CD4-positive, alpha-beta T cell (primary cell): ENCODE data around the gene TOX3. TPM values are rescaled to one million over a fixed set of nuclear protein-coding genes. Genes with fewer than 3 reads are reported as not detected.

Experiments
- ATAC-seq: fragments of 200-7000 bp; cut with Tn5 transposase; one replicate; pipeline ENCODE4 v1.10.0; 2022; ENCODE audit warnings: mild to moderate bottlenecking; ENCODE audit not compliant: poor library complexity
- CTCF ChIA-PET: fragments of 350-600 bp; sonication (Branson Sonifier 250); formaldehyde crosslinking; loops from one replicate; lab custom pipeline; 2021; ENCODE audit warnings: antibody characterized with exemption, inconsistent platforms; lab: Charles Lee
- POLR2A ChIA-PET: fragments of 350-600 bp; sonication (Branson Sonifier 250); formaldehyde crosslinking; loops from one replicate; lab custom pipeline; 2021; ENCODE audit warnings: antibody characterized with exemption, inconsistent platforms; lab: Charles Lee
- DNase-seq, 14 experiments: peaks; one replicate each; pipeline ENCODE4 v3.0.0-alpha.2; 2013 to 2020; ENCODE audit warnings: mixed read lengths in 2 of 14
- H3K27ac ChIP-seq, 2 donors: one replicate each; pipeline versions ENCODE4 v1.5.1 to v1.7.0; 2013; ENCODE audit warnings: low read length in 2 of 2, low read depth in 1 of 2, mild to moderate bottlenecking in 1 of 2
- H3K27me3 ChIP-seq, 2 experiments: 1 replicate in 1 of 2; 2 replicates in 1 of 2; pipeline versions ENCODE4 v1.6.1 to v1.7.0; 2013; ENCODE audit warnings: low read length in 2 of 2, control low read depth in 1 of 2, mild to moderate bottlenecking in 1 of 2, moderate library complexity in 1 of 2; ENCODE audit not compliant: insufficient read depth in 2 of 2, control insufficient read depth in 1 of 2
- H3K36me3 ChIP-seq: one replicate; pipeline ENCODE4 v1.6.1; 2013; ENCODE audit warnings: low read length, control low read depth; ENCODE audit not compliant: insufficient read depth
- H3K4me1 ChIP-seq: one replicate; pipeline ENCODE4 v1.6.1; 2013; ENCODE audit warnings: low read length, control low read depth; ENCODE audit not compliant: insufficient read depth
- H3K4me3 ChIP-seq: one replicate; pipeline ENCODE4 v1.5.1; 2013; ENCODE audit warnings: mild to moderate bottlenecking, low read length, moderate library complexity
- H3K9me3 ChIP-seq, 2 experiments: 1 replicate in 1 of 2; 2 replicates in 1 of 2; pipeline versions ENCODE4 v1.6.1 to v1.7.0; 2013; ENCODE audit warnings: low read length in 2 of 2, mild to moderate bottlenecking in 2 of 2, control low read depth in 1 of 2, moderate library complexity in 1 of 2; ENCODE audit not compliant: control insufficient read depth in 1 of 2, insufficient read depth in 1 of 2
- H3K27ac Mint-ChIP-seq: one replicate; pipeline ENCODE4 v1.8.0; 2020; ENCODE audit warnings: mixed read lengths
- H3K27me3 Mint-ChIP-seq: one replicate; pipeline ENCODE4 v1.8.0; 2021; ENCODE audit warnings: mixed read lengths
- H3K36me3 Mint-ChIP-seq: one replicate; pipeline ENCODE4 v1.8.0; 2021; ENCODE audit warnings: low read depth, mixed read lengths
- H3K4me1 Mint-ChIP-seq: one replicate; pipeline ENCODE4 v1.8.0; 2021; ENCODE audit warnings: low read depth, mixed read lengths
- H3K4me3 Mint-ChIP-seq: one replicate; pipeline ENCODE4 v1.8.0; 2020; ENCODE audit warnings: mild to moderate bottlenecking, mixed read lengths
- H3K9me3 Mint-ChIP-seq: one replicate; pipeline ENCODE4 v1.8.0; 2020; ENCODE audit warnings: mixed read lengths
- CTCF ChIP-seq: fragments of 200-600 bp; IDR thresholded peaks from one replicate; pipeline ENCODE4 v1.8.0; 2022; ENCODE audit warnings: antibody characterized with exemption, mild to moderate bottlenecking
- intact Hi-C, 2 experiments: fragments of 100-400 bp; cut with DNase I in 1 of 2; cut with micrococcal nuclease in 1 of 2; formaldehyde crosslinking; loops; one replicate each; pipeline versions ENCODE4 v1.15.1 to v1.9.0; 2023 to 2025; cut with DNase I, micrococcal nuclease
- total RNA-seq, 174 experiments: library from RNA in 2 of 174; stranded (reverse) in 2 of 174; gene quantifications; one replicate each; pipeline ENCODE4 v1.2.3 and lab custom pipeline; 2021 to 2026

Gene TOX3
- total RNA-seq, 2 experiments from 2014 or later = not detected

GRCh38 chr16:52518884-52519283 lies 28.1 kb downstream of the TOX3 start:
- CTCF ChIA-PET = no interaction called here
- intact Hi-C loops = no loop called here
- POLR2A ChIA-PET = no interaction called here

DNA sequence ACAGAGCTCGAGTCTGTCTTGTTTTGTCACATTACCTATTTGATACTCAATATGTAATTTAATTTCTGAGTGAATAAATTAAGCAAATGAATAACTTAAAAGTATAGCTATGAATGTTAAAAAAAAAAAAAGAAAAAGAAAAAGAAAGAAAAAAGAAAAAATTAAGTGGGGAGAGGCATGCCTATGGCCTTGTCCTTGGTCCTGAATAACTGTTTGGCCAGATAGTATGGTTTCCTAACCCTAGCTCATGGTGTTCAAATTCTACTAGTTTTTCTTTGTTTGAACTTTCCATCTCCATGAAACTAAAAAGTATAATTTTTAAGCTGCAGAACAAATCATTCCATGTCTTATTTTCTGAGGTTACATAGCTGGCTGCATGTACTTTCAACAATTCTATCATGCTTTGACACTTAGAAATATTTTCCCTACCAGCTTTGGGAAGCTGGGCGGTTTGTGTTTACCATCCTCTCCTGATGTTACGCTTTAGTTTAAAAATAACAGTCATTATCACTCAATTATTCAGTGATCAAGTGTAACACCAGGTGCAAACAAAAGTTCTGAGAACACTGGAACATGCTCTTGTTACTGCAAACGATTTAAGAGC lies 31.8 kb downstream of the TOX3 start:
- no peaks in the 10 kb centered on the region for H3K9me3 ChIP-seq
- no peak overlapping the region for H3K4me3 ChIP-seq
- no peaks in the 10 kb centered on the region for H3K27me3 Mint-ChIP-seq
- ATAC-seq (no peak), DNase-seq (no peak)
- CTCF ChIA-PET = no interaction called here
- POLR2A ChIA-PET = no interaction called here
- no peak for TF ChIP-seq CTCF
- intact Hi-C loops = no loop called here
- H3K9me3 Mint-ChIP-seq = no peaks in the 10 kb centered on the region
- no peaks in the 10 kb centered on the region for H3K36me3 Mint-ChIP-seq
- no peaks in the 10 kb centered on the region for H3K27me3 ChIP-seq
- H3K27ac Mint-ChIP-seq = no peak overlapping the region
- H3K36me3 ChIP-seq = no peaks in the 10 kb centered on the region
- no peak overlapping the region for H3K27ac ChIP-seq
- H3K4me3 Mint-ChIP-seq = no peak overlapping the region
- H3K4me1 Mint-ChIP-seq = no peaks in the 10 kb centered on the region
- no peaks in the 10 kb centered on the region for H3K4me1 ChIP-seq

More at GRCh38 chr16:52518884-52519283, 28.1 kb downstream of the TOX3 start:
- Histone ChIP-seq H3K36me3 (no peaks in the 10 kb centered on the region), H3K27me3 (no peaks in the 10 kb centered on the region), H3K4me1 (no peaks in the 10 kb centered on the region), H3K9me3 (no peaks in the 10 kb centered on the region), H3K4me3 (no peak overlapping the region), H3K27ac (no peak overlapping the region)
- no peak overlapping the region for H3K4me3 Mint-ChIP-seq
- H3K4me1 Mint-ChIP-seq = no peaks in the 10 kb centered on the region
- TF ChIP-seq CTCF = no peak
- ATAC-seq (no peak), DNase-seq (no peak)
- no peaks in the 10 kb centered on the region for H3K36me3 Mint-ChIP-seq
- peaks cover 3% of the 10 kb centered on the region for H3K9me3 Mint-ChIP-seq
- H3K27ac Mint-ChIP-seq = no peak overlapping the region
- no peaks in the 10 kb centered on the region for H3K27me3 Mint-ChIP-seq

- intact Hi-C loops = no loop called here
- no peak for DNase-seq
- Histone ChIP-seq H3K9me3 (no peaks in the 10 kb centered on the region), H3K4me3 (no peak overlapping the region), H3K36me3 (no peaks in the 10 kb centered on the region), H3K27ac (no peak overlapping the region), H3K27me3 (no peaks in the 10 kb centered on the region), H3K4me1 (no peaks in the 10 kb centered on the region)
- no peaks in the 10 kb centered on the region for H3K36me3 Mint-ChIP-seq
- ChIA-PET POLR2A (no interaction called here), CTCF (no interaction called here)
- TF ChIP-seq CTCF = no peak
- H3K27me3 Mint-ChIP-seq = no peaks in the 10 kb centered on the region
- H3K4me1 Mint-ChIP-seq = no peaks in the 10 kb centered on the region
- no peaks in the 10 kb centered on the region for H3K9me3 Mint-ChIP-seq
- H3K4me3 Mint-ChIP-seq = no peak overlapping the region
- ATAC-seq = no peak
- no peak overlapping the region for H3K27ac Mint-ChIP-seq
Observed at GRCh38 chr16:52512297-52512987, 34.5 kb downstream of the TOX3 start.
